Immature natural killer cell (primary cell): ENCODE data around the gene GMPPA. TPM values are rescaled to one million over a fixed set of nuclear protein-coding genes. Genes with fewer than 3 reads are reported as not detected.

Experiments
- DNase-seq, 3 donors: peaks; one replicate each; pipeline ENCODE4 v3.0.0; 2022; ENCODE audit warnings: mixed read lengths in 1 of 3
- H3K27ac Mint-ChIP-seq, 6 donors: one replicate each; pipeline ENCODE4 v1.8.0; 2020; ENCODE audit warnings: mixed read lengths in 6 of 6, mild to moderate bottlenecking in 5 of 6, inconsistent platforms in 4 of 6, moderate library complexity in 3 of 6
- H3K27me3 Mint-ChIP-seq, 3 donors: one replicate each; pipeline ENCODE4 v1.8.0; 2020 to 2021; ENCODE audit warnings: low read depth in 3 of 3, mild to moderate bottlenecking in 3 of 3, mixed read lengths in 3 of 3, moderate library complexity in 3 of 3, inconsistent platforms in 1 of 3
- H3K36me3 Mint-ChIP-seq, 3 donors: one replicate each; pipeline ENCODE4 v1.8.0; 2020; ENCODE audit warnings: mixed read lengths in 3 of 3, inconsistent platforms in 2 of 3, mild to moderate bottlenecking in 2 of 3
- H3K4me1 Mint-ChIP-seq, 2 donors: one replicate each; pipeline ENCODE4 v1.8.0; 2020; ENCODE audit warnings: inconsistent platforms in 2 of 2, mild to moderate bottlenecking in 2 of 2, mixed read lengths in 2 of 2, moderate library complexity in 1 of 2
- H3K4me3 Mint-ChIP-seq, 5 donors: one replicate each; pipeline ENCODE4 v1.8.0; 2020; ENCODE audit warnings: mild to moderate bottlenecking in 5 of 5, mixed read lengths in 5 of 5, inconsistent platforms in 3 of 5, moderate library complexity in 3 of 5
- H3K9me3 Mint-ChIP-seq, 6 donors: one replicate each; pipeline ENCODE4 v1.8.0; 2020; ENCODE audit warnings: mild to moderate bottlenecking in 6 of 6, mixed read lengths in 6 of 6, inconsistent platforms in 4 of 6, moderate library complexity in 3 of 6
- polyA plus RNA-seq, 3 donors: library from polyadenylated mRNA; unstranded; fragments of 300-500 nt; fragmentation: Illumina TruSeq; gene quantifications; one replicate each; pipeline ENCODE4 v1.2.3, GENCODE V29; 2021

The GMPPA gene
- polyA plus RNA-seq, 3 donors from 2014 or later, result 21.4 to 40.9 (median 37.1) TPM

GRCh38 chr2:219520079-219520478 is 21.4 kb downstream of the GMPPA start:
- DNase-seq, result no peak
- Mint-ChIP-seq H3K9me3 (no peaks in the 10 kb centered on the region), H3K27ac (no peak overlapping the region), H3K4me1 (no peaks in the 10 kb centered on the region), H3K36me3 (peaks cover 0 to 3% (median 0%) of the 10 kb centered on the region in 3 donors), H3K27me3 (peaks cover 18 to 32% (median 26%) of the 10 kb centered on the region in 3 donors), H3K4me3 (no peak overlapping the region)

GRCh38 chr2:219521066-219521880 is 22.6 kb downstream of the GMPPA start:
- H3K27ac Mint-ChIP-seq, result no peak overlapping the region
- H3K9me3 Mint-ChIP-seq, result no peaks in the 10 kb centered on the region
- no peak overlapping the region for H3K4me3 Mint-ChIP-seq
- H3K36me3 Mint-ChIP-seq, result no peaks in the 10 kb centered on the region
- no peak for DNase-seq
- H3K4me1 Mint-ChIP-seq, result no peaks in the 10 kb centered on the region
- peaks cover 13 to 28% (median 26%) of the 10 kb centered on the region in 3 donors for H3K27me3 Mint-ChIP-seq

- no peak for DNase-seq
- Mint-ChIP-seq H3K27ac (no peak overlapping the region), H3K9me3 (no peaks in the 10 kb centered on the region), H3K4me1 (no peaks in the 10 kb centered on the region), H3K27me3 (peaks cover 14 to 31% (median 20%) of the 10 kb centered on the region in 3 donors), H3K36me3 (no peaks in the 10 kb centered on the region), H3K4me3 (peak overlapping the region in 1 of 5 donors; percentile 52)
Observed at GRCh38 chr2:219522111-219523030, 23.7 kb downstream of the GMPPA start.

- peak overlapping the region in 2 of 5 donors; percentile 3 to 47 for H3K4me3 Mint-ChIP-seq
- no peaks in the 10 kb centered on the region for H3K4me1 Mint-ChIP-seq
- H3K27me3 Mint-ChIP-seq, result peaks cover 13 to 27% (median 24%) of the 10 kb centered on the region in 3 donors
- H3K27ac Mint-ChIP-seq, result no peak overlapping the region
- no peak for DNase-seq
- H3K9me3 Mint-ChIP-seq, result no peaks in the 10 kb centered on the region
- H3K36me3 Mint-ChIP-seq, result no peaks in the 10 kb centered on the region
Observed at GRCh38 chr2:219523031-219523671, 24.5 kb downstream of the GMPPA start.

GRCh38 chr2:219524817-219525216 is 26.1 kb downstream of the GMPPA start:
- peaks cover 13 to 33% (median 23%) of the 10 kb centered on the region in 3 donors for H3K27me3 Mint-ChIP-seq
- no peaks in the 10 kb centered on the region for H3K9me3 Mint-ChIP-seq
- no peak overlapping the region for H3K27ac Mint-ChIP-seq
- no peak overlapping the region for H3K4me3 Mint-ChIP-seq
- H3K4me1 Mint-ChIP-seq, result no peaks in the 10 kb centered on the region
- DNase-seq, result no peak
- no peaks in the 10 kb centered on the region for H3K36me3 Mint-ChIP-seq

GRCh38 chr2:219525533-219526232 is 27.0 kb downstream of the GMPPA start:
- Mint-ChIP-seq H3K4me1 (no peaks in the 10 kb centered on the region), H3K4me3 (no peak overlapping the region), H3K9me3 (peaks cover 0 to 2% (median 0%) of the 10 kb centered on the region in 6 donors), H3K36me3 (no peaks in the 10 kb centered on the region), H3K27ac (no peak overlapping the region), H3K27me3 (peaks cover 15 to 37% (median 27%) of the 10 kb centered on the region in 3 donors)
- no peak for DNase-seq

- Mint-ChIP-seq H3K27ac (no peak overlapping the region), H3K36me3 (no peaks in the 10 kb centered on the region), H3K4me1 (no peaks in the 10 kb centered on the region), H3K9me3 (peaks cover 0 to 2% (median 0%) of the 10 kb centered on the region in 6 donors), H3K27me3 (peaks cover 15 to 39% (median 21%) of the 10 kb centered on the region in 3 donors), H3K4me3 (no peak overlapping the region)
- DNase-seq, result no peak
Observed at GRCh38 chr2:219526320-219527075, 27.8 kb downstream of the GMPPA start.

- DNase-seq, result no peak
- Mint-ChIP-seq H3K4me3 (no peak overlapping the region), H3K27ac (no peak overlapping the region), H3K4me1 (no peaks in the 10 kb centered on the region), H3K36me3 (no peaks in the 10 kb centered on the region), H3K27me3 (peaks cover 16 to 35% (median 18%) of the 10 kb centered on the region in 3 donors), H3K9me3 (peaks cover 0 to 2% (median 0%) of the 10 kb centered on the region in 6 donors)
Observed at GRCh38 chr2:219527076-219527394, 28.3 kb downstream of the GMPPA start.

- Mint-ChIP-seq H3K27me3 (peaks cover 15 to 34% (median 17%) of the 10 kb centered on the region in 3 donors), H3K27ac (no peak overlapping the region), H3K4me3 (no peak overlapping the region), H3K4me1 (no peaks in the 10 kb centered on the region), H3K36me3 (no peaks in the 10 kb centered on the region), H3K9me3 (peaks cover 0 to 2% (median 0%) of the 10 kb centered on the region in 6 donors)
- DNase-seq, result no peak
Observed at GRCh38 chr2:219527472-219527871, 28.8 kb downstream of the GMPPA start.

GRCh38 chr2:219530048-219530963 is 31.6 kb downstream of the GMPPA start:
- H3K27ac Mint-ChIP-seq, result no peak overlapping the region
- H3K4me3 Mint-ChIP-seq, result no peak overlapping the region
- peak; percentile 71 to 78 (median 75) for DNase-seq
- H3K27me3 Mint-ChIP-seq, result peaks cover 10 to 24% (median 15%) of the 10 kb centered on the region in 3 donors
- H3K4me1 Mint-ChIP-seq, result no peaks in the 10 kb centered on the region
- H3K9me3 Mint-ChIP-seq, result peaks cover 0 to 2% (median 0%) of the 10 kb centered on the region in 6 donors
- H3K36me3 Mint-ChIP-seq, result no peaks in the 10 kb centered on the region

GRCh38 chr2:219531639-219532377 is 33.1 kb downstream of the GMPPA start:
- H3K27me3 Mint-ChIP-seq, result peaks cover 10 to 23% (median 15%) of the 10 kb centered on the region in 3 donors
- no peaks in the 10 kb centered on the region for H3K4me1 Mint-ChIP-seq
- no peak overlapping the region for H3K27ac Mint-ChIP-seq
- no peak overlapping the region for H3K4me3 Mint-ChIP-seq
- H3K9me3 Mint-ChIP-seq, result peaks cover 0 to 2% (median 0%) of the 10 kb centered on the region in 6 donors
- DNase-seq, result no peak
- no peaks in the 10 kb centered on the region for H3K36me3 Mint-ChIP-seq
